SK-MEL-5 (cell line): ENCODE data around the gene SDHAF3. TPM values are rescaled to one million over a fixed set of nuclear protein-coding genes. Genes with fewer than 3 reads are reported as not detected.
A peak's percentile ranks its signal among the peaks of the same experiment; 100 is the strongest.
"Not testable (repeated sequence)": the region's sequence is repeated elsewhere in the genome, so short reads cannot be mapped to it uniquely, and the experiment has no call there.

Experiments used
- DNase-seq: peaks from one replicate; pipeline ENCODE4 v3.0.0-alpha.2; 2016; ENCODE audit warnings: low read depth, low spot score
- in situ Hi-C: cut with HindIII; loops from 2 replicates; pipeline ENCODE4 v1.10.0; 2016; ENCODE audit warnings: low sequenced_read_pairs, high pct_unique_total_duplicates, low pct_unique_long_range_greater_than_20kb
- total RNA-seq: library from RNA; depleted of rRNA; stranded (reverse); fragments of >200 nt; shearing (Covaris generic); gene quantifications from 2 replicates; pipeline ENCODE4 v1.2.3, GENCODE V29; 2014; rRNA removed

Gene SDHAF3
- total RNA-seq, 1 experiment from 2014 or later, result 43.2 TPM

DNA sequence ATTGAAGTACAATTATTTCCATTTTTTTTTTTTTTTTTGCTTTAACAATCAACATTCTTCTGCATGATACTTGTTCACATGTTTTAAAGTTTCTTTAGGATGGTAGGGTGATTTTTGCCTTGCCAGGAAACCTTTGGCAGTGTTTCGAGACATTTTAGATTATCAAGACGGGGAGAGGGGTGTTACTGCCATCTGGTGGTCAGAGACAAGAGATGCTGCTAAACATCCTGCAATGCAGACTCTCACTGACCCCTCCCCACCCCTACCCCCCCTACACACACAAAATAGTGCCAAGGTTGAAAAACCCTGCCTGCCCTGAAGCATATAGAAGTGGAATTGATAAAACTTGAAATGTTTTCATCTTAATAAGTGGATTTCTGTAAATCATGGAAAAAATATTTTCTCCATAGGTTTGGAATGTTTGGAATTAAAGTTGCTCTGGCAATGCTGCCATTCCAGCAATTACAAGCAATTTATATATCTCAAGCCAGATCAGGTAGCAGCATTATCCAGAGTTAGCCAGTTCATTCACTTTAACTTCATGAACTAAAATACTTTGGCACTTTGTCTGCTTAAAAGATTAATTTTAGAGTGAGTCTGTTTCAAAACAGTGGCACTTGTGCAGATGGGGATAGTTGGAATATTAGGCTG, 62.1 kb downstream of the SDHAF3 start:
- peak; percentile 89 for DNase-seq
- in situ Hi-C loops, result no loop called here

DNA sequence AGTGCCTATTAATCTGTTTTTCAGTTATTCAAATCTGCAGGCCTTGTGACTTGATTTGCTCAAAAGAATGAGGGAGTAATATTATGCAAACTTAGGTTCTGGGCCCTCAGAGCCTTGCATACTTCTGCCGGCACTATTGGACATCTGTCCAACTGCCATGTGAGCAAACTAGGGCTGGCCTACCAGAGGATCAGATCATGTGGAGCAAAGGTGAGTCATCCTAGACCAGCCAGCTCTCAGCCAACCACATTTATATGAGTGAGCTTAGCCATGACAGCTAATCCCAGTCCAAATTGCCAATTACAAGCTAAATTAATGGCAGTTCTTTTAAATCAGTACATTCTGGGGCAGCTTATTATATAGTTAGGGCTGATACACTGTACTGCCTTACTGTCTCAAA, 69.6 kb downstream of the SDHAF3 start:
- in situ Hi-C loops, result no loop called here
- DNase-seq, result no peak

DNA sequence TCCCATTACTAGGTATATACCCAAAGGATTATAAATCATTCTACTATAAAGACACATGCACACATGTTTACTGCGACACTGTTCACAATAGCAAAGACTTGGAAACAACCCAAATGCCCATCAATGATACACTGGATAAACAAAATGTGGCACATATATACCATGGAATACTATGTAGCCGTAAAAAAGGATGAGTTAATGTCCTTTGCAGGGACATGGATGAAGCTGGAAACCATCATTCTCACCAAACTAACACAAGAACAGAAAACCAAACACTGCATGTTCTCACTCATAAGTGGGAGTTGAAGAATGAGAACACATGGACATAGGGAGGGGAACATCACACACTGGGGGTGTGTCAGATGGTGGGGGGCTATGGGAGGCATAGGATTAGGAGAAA, 78.7 kb downstream of the SDHAF3 start:
- in situ Hi-C loops, DNase-seq: not testable (repeated sequence)

DNA sequence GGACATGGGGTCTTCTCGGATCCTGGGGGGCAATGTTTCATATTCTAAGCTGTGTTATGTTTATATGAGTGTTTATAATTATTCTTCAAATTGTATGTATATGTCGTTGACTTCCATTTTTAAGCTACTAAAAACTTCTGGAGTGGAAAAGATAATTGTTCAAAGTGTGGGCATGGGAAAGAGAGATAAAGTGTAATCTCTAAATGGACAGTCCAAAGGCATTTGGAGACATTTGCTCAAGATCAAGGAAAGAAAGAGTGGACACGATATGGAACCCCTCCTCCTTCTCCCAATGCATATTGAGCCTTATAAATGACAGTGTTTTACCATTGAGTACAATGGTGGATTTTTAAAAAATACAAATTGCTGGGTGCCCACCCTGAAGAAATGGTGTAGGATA, 81.1 kb downstream of the SDHAF3 start:
- in situ Hi-C loops, result no loop called here
- DNase-seq, result no peak

DNA sequence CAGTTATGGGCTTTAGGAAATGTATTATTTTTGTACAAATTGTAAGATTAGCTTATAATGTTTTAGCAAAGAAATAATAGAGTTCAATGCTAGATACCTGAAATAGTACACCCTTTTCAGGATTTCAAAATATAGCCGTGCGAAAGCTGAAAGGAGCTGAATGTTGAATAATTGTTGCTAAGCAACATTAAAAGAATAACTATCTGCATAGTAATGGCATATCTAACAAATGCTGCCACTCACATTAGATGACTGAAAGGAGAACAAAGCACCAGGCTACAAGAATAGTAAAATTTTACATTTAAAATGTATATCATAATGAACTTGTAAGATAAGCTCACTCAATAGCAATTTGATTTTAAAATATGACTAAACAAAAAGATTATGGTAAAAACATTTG, 82.5 kb downstream of the SDHAF3 start:
- no peak for DNase-seq
- in situ Hi-C loops, result no loop called here

DNA sequence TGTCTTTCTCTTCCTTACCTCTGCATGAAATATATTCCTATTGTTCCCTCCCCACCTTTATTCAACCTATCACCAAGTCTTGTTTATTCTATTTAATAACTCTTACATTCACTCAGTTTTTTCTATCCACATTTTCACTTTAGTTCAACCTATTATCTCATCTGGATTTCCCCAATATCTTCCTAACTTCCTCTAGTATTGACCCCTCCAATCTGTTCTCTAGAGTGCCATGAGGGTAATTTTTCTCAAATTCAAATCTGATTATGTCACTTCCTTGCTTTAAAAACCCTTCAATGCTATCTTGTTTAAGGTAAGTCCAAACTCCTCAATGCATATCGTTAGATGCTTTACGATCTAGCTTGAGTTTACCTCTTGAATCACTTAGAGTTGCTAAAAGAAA, 86.5 kb downstream of the SDHAF3 start:
- DNase-seq, result no peak
- in situ Hi-C loops, result no loop called here

DNA sequence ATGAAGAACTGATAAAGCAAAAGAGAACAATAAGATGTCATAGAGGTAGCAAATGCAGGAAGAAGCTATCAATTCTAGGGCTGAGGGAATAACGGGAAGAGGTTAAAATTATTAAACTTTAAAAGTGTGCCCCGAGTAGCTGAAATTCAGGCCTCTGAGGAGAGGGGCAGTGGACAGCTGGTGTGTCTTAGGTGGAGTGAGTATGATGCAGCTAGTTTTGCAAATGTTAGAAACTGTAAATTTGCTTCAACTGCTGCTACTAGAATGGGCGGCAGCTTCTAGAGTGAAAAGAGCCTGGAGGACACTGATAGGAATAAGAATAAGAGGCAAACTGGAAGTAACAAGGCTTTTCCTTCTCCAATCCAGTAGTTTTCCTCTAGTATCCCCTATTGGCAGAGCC, 87.3 kb downstream of the SDHAF3 start:
- DNase-seq, result no peak
- in situ Hi-C loops, result no loop called here

DNA sequence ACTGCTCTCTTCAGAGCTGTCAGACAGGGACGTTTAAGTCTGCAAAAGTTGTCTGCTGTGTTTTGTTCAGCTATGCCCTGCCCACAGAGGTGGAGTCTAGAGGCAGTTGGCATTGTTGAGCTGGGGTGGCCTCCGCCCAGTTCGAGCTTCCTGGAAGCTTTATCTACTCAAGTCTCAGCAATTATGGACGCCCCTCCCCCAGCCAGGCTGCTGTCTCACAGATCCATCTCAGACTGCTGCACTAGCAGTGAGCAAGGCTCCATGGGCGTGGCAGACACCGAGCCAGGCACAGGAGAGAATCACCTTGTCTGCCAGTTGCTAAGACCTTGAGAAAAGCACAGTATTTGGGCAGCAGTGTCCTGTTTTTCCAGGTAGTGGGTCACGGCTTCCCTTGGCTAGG, 98.1 kb downstream of the SDHAF3 start:
- in situ Hi-C loops, result no loop called here
- no peak for DNase-seq

DNA sequence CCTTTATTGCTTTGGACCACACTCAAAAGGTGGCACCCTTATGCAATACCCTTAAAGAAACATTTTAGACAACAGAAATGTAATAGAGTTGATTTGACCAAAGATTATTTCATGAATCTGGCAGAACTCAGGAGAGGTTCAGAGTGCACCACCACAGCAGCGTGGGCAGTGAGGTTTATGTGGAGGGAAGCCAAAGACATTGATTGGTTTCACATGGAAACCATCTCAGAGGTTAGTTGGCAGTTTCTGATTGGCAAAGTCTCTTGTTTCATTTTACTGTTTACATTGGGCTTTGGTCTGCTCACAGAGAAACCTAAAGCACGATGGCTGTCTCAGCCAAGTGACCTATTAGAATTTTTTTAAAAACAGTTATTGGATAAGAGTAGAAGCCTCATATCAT, 101.3 kb downstream of the SDHAF3 start:
- no peak for DNase-seq
- in situ Hi-C loops, result no loop called here

DNA sequence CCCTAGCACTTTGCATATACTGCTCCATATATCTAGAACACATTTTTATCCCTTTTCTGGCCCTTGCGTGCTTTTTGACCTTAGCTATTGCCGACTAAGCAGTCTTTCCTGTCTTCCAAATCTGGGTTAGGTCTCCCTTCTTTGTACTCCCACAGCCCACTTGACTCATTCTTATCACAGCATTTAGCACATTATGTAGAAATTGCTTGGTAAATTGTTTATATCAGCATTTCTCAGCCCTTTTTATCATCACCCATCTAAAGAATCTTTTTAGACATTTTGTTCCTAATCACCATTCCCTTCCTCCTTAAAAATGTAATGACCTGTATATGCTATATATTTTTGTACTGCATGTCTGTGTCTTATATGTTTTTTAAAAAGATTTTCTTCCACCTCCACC, 101.7 kb downstream of the SDHAF3 start:
- DNase-seq, result no peak
- in situ Hi-C loops, result no loop called here

DNA sequence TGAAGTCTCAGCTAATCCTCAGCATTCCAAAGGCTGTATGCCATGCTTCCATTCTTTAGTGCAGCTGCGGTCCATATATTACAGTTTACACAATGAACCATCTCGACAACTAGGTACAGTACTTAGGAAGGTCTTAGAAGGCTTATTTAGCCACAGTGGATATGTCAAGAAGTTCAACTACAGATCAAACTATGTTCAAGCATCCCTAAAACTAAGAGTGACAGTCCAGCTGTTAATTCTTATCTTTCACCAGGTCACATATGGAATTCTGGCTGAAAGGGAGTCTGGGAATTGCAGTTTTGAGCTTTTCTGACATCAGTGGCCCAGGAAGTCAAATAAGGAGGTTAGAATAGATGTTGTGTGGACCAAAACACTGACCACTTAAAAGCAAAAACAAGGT, 106.8 kb downstream of the SDHAF3 start:
- in situ Hi-C loops, result no loop called here
- no peak for DNase-seq

DNA sequence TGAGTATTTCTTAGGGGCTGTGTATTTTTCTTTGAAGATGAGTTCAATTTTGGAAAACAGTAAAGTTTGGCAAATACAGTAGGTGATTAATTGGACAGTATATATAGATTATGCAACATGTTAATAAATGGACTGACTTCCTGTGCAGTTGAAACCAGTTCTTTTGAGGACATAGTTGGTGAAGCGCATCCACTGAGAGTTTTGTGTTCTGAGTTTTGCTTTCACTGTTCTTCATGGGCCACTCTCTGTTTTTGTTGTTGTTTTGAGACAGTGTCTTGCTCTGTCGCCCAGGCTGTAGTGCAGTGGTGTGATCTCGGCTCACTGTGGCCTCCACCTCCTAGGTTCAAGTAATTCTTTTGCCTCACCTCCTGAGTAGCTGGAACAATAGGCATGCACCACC, 109.0 kb downstream of the SDHAF3 start:
- no peak for DNase-seq
- in situ Hi-C loops, result no loop called here

Other genes with a start within 250 kb of the SDHAF3 start
- 0.80 and 1.5 TPM in 2 replicates for gene DLX6, start 112.1 kb upstream of the SDHAF3 start, total RNA-seq
- gene DLX5, start 92.9 kb upstream of the SDHAF3 start, total RNA-seq, result 0.87 and 1.5 TPM in 2 replicates